Liver (tissue), 9 donors: ENCODE measurements around the gene LIM2. TPM values are rescaled to one million over a fixed set of nuclear protein-coding genes. Genes with fewer than 3 reads are reported as not detected.

Experiments
- DNase-seq: peaks from one replicate; pipeline ENCODE4 v3.0.0-alpha.2; 2017; ENCODE audit warnings: low spot score
- H3K27ac ChIP-seq, 2 donors: one replicate each; pipeline ENCODE4 v1.7.0; 2013; ENCODE audit warnings: inconsistent platforms in 2 of 2, low read length in 2 of 2, control low read depth in 1 of 2, low read depth in 1 of 2, mild to moderate bottlenecking in 1 of 2
- H3K27me3 ChIP-seq, 4 donors: one replicate each; pipeline versions ENCODE4 v1.6.1 to v1.7.0; 2013; ENCODE audit warnings: low read length in 3 of 4, inconsistent platforms in 1 of 4, mild to moderate bottlenecking in 1 of 4, moderate library complexity in 1 of 4; ENCODE audit not compliant: control insufficient read depth in 4 of 4, insufficient read depth in 4 of 4
- H3K36me3 ChIP-seq, 4 donors: one replicate each; pipeline versions ENCODE4 v1.6.1 to v1.7.0; 2013; ENCODE audit warnings: low read length in 3 of 4, mild to moderate bottlenecking in 3 of 4, low read depth in 1 of 4, moderate library complexity in 1 of 4; ENCODE audit not compliant: control insufficient read depth in 4 of 4, insufficient read depth in 3 of 4
- H3K4me1 ChIP-seq, 4 donors: one replicate each; pipeline versions ENCODE4 v1.6.1 to v1.7.0; 2013; ENCODE audit warnings: low read length in 3 of 4, mild to moderate bottlenecking in 3 of 4, moderate library complexity in 1 of 4; ENCODE audit not compliant: control insufficient read depth in 4 of 4, insufficient read depth in 4 of 4
- H3K4me3 ChIP-seq, 3 donors: one replicate each; pipeline versions ENCODE4 v1.6.1 to v1.7.0; 2013; ENCODE audit warnings: low read length in 3 of 3, control low read depth in 1 of 3, low read depth in 1 of 3, mild to moderate bottlenecking in 1 of 3
- H3K9ac ChIP-seq, 2 donors: one replicate each; pipeline ENCODE4 v1.7.0; 2013; ENCODE audit warnings: low read length in 2 of 2, mild to moderate bottlenecking in 2 of 2, moderate library complexity in 2 of 2, control low read depth in 1 of 2, low read depth in 1 of 2
- H3K9me3 ChIP-seq, 4 donors: one replicate each; pipeline versions ENCODE4 v1.6.1 to v1.7.0; 2013; ENCODE audit warnings: low read length in 3 of 4; ENCODE audit not compliant: control insufficient read depth in 4 of 4
- ATF3 ChIP-seq: IDR thresholded peaks from 2 replicates; pipeline ENCODE4 v1.6.1; 2016; ENCODE audit warnings: antibody characterized with exemption
- CTCF ChIP-seq: fragments of 150-350 bp; IDR thresholded peaks from 2 replicates; pipeline ENCODE4 v1.5.1; 2017; ENCODE audit warnings: improper control_type of control experiment, low read depth, low read length; ENCODE audit not compliant: missing input control
- EGR1 ChIP-seq, 2 donors: IDR thresholded peaks; 2 replicates each; pipeline ENCODE4 v1.6.1; 2016 to 2018; ENCODE audit warnings: antibody characterized with exemption in 2 of 2, low read depth in 2 of 2
- FOXA1 ChIP-seq: IDR thresholded peaks from 2 replicates; pipeline ENCODE4 v1.6.1; 2016; ENCODE audit warnings: antibody characterized with exemption
- FOXA2 ChIP-seq: IDR thresholded peaks from 2 replicates; pipeline ENCODE4 v1.6.1; 2016; ENCODE audit warnings: antibody characterized with exemption
- GABPA ChIP-seq, 2 donors: IDR thresholded peaks in 1 of 2; conservative IDR thresholded peaks in 1 of 2; 2 replicates each; pipeline ENCODE4 v1.6.1; 2016; ENCODE audit warnings: antibody characterized with exemption in 2 of 2, mild to moderate bottlenecking in 1 of 2, moderate library complexity in 1 of 2
- HNF4A ChIP-seq, 2 donors: conservative IDR thresholded peaks; 2 replicates each; pipeline ENCODE4 v1.6.1; 2016; ENCODE audit warnings: antibody characterized with exemption in 2 of 2, mild to moderate bottlenecking in 2 of 2
- HNF4G ChIP-seq: IDR thresholded peaks from 2 replicates; pipeline ENCODE4 v1.6.1; 2016; ENCODE audit warnings: antibody characterized with exemption
- JUND ChIP-seq, 2 donors: IDR thresholded peaks; 2 replicates each; pipeline ENCODE4 v1.6.1; 2016; ENCODE audit warnings: antibody characterized with exemption in 2 of 2
- MAX ChIP-seq: IDR thresholded peaks from 2 replicates; pipeline ENCODE4 v1.6.1; 2016; ENCODE audit warnings: antibody characterized with exemption
- NR2F2 ChIP-seq: IDR thresholded peaks from 2 replicates; pipeline ENCODE4 v1.6.1; 2016; ENCODE audit warnings: antibody characterized with exemption
- RAD21 ChIP-seq, 2 donors: IDR thresholded peaks; 2 replicates each; pipeline ENCODE4 v1.6.1; 2016; ENCODE audit warnings: antibody characterized with exemption in 2 of 2, mild to moderate bottlenecking in 2 of 2
- REST ChIP-seq: IDR thresholded peaks from 2 replicates; pipeline ENCODE4 v1.6.1; 2016; ENCODE audit warnings: antibody characterized with exemption, mild to moderate bottlenecking
- RXRA ChIP-seq, 2 donors: IDR thresholded peaks; 2 replicates each; pipeline ENCODE4 v1.6.1; 2017 to 2018; ENCODE audit warnings: antibody characterized with exemption in 2 of 2, mild to moderate bottlenecking in 1 of 2
- SP1 ChIP-seq: IDR thresholded peaks from 2 replicates; pipeline ENCODE4 v1.6.1; 2018; ENCODE audit warnings: antibody characterized with exemption, mild to moderate bottlenecking
- TAF1 ChIP-seq: conservative IDR thresholded peaks from 2 replicates; pipeline ENCODE4 v1.6.1; 2016; ENCODE audit warnings: antibody characterized with exemption, mild to moderate bottlenecking
- YY1 ChIP-seq: IDR thresholded peaks from 2 replicates; pipeline ENCODE4 v1.6.1; 2016; ENCODE audit warnings: antibody characterized with exemption, mild to moderate bottlenecking
- ZBTB33 ChIP-seq: IDR thresholded peaks from 2 replicates; pipeline ENCODE4 v1.6.1; 2016; ENCODE audit warnings: antibody characterized with exemption
- WGBS: extraction: QIAGEN DNeasy Blood & Tissue Kit; methylation state at CpG from one replicate; pipeline ENCODE4 v1.1.7; 2013; 5-methylcytosine and 5-hydroxymethylcytosine counted together
- polyA plus RNA-seq, 2 donors: library from polyadenylated mRNA; stranded (reverse) in 1 of 2; unstranded in 1 of 2; fragments of 200-250 nt in 1 of 2; fragments of >200 nt in 1 of 2; fragmentation: Nextera tagmentation in 1 of 2; extraction: Ambion mirVana in 1 of 2; gene quantifications; one replicate each; pipeline versions ENCODE4 v1.2.1 to v1.2.3, GENCODE V29; 2013 to 2015
- total RNA-seq, 2 donors: library from RNA; depleted of rRNA; stranded (reverse); fragments of >200 nt; gene quantifications; one replicate each; pipeline ENCODE4 v1.2.3, GENCODE V29; 2014
- donor health status: healthy.
- donor health status: healthy.
- donor health status: healthy.
- donor health status: healthy.
- donor health status: healthy.

The LIM2 gene
- total and polyA plus RNA-seq, 4 donors = not detected

- H3K9me3 ChIP-seq = no peaks in the 10 kb centered on the region
- H3K36me3 ChIP-seq = no peaks in the 10 kb centered on the region
- no peak overlapping the region for H3K4me3 ChIP-seq
- WGBS = 89% methylated on average over 19 of the region's 19 CpGs
- peaks cover 7 to 17% (median 13%) of the 10 kb centered on the region in 4 donors for H3K4me1 ChIP-seq
- DNase-seq = no peak
- no peaks in the 10 kb centered on the region for H3K27me3 ChIP-seq
- no peak overlapping the region for H3K27ac ChIP-seq
- H3K9ac ChIP-seq = no peak overlapping the region
- TF ChIP-seq HNF4G = no peak
- TF ChIP-seq SP1 = no peak
- no peak for TF ChIP-seq ATF3
- TF ChIP-seq REST = no peak
- TF ChIP-seq JUND (IDR thresholded peaks at IDR 0.05) = no peak
- TF ChIP-seq RAD21 (IDR thresholded peaks at IDR 0.05) = no peak
- no peak for TF ChIP-seq ZBTB33
- no peak for TF ChIP-seq RXRA (IDR thresholded peaks at IDR 0.05)
- TF ChIP-seq YY1 = no peak
- no peak for TF ChIP-seq GABPA (IDR thresholded peaks at IDR 0.05 in 1 of 2, conservative IDR thresholded peaks at IDR 0.05 in 1 of 2)
- no peak for TF ChIP-seq FOXA2
- TF ChIP-seq HNF4A (conservative IDR thresholded peaks at IDR 0.05) = no peak
- TF ChIP-seq MAX = no peak
- no peak for TF ChIP-seq EGR1 (IDR thresholded peaks at IDR 0.05; ENCODE audit: low read depth in 2 of 2)
- no peak for TF ChIP-seq TAF1
- TF ChIP-seq NR2F2 = no peak
- TF ChIP-seq FOXA1 = no peak
- no peak for TF ChIP-seq CTCF
Measured at GRCh38 chr19:51337861-51338562, 49.8 kb downstream of the LIM2 start.
